ENCODE results near the gene ACTL8.

Gene ACTL8

DNA sequence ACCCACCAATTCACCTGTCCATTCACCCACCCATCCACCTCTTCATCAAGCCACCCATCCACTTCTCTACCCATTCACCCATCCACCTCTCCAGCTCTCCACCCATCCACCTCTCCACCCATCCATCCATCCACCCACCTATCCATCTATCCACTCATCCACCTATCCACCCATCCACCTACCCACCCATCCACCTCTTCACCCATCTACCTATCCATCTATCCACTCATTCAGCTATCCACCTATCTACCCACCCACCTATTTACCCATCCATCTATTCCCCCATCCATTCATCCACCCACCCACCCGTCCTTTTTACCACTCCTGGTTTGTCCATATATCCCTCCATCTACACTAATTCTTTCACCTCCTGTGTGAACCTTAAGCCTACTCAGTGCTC lies 105.7 kb downstream of the ACTL8 start:
- H3K4me3 ChIP-seq (ENCODE audit: low read length): no peak overlapping the region
- TF ChIP-seq, protein P1, sequence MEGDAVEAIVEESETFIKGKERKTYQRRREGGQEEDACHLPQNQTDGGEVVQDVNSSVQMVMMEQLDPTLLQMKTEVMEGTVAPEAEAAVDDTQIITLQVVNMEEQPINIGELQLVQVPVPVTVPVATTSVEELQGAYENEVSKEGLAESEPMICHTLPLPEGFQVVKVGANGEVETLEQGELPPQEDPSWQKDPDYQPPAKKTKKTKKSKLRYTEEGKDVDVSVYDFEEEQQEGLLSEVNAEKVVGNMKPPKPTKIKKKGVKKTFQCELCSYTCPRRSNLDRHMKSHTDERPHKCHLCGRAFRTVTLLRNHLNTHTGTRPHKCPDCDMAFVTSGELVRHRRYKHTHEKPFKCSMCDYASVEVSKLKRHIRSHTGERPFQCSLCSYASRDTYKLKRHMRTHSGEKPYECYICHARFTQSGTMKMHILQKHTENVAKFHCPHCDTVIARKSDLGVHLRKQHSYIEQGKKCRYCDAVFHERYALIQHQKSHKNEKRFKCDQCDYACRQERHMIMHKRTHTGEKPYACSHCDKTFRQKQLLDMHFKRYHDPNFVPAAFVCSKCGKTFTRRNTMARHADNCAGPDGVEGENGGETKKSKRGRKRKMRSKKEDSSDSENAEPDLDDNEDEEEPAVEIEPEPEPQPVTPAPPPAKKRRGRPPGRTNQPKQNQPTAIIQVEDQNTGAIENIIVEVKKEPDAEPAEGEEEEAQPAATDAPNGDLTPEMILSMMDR (conservative IDR thresholded peaks at IDR 0.05; ENCODE audit: low read depth, low read length): no peak
- DNase-seq (ENCODE audit: low read depth): no peak

DNA sequence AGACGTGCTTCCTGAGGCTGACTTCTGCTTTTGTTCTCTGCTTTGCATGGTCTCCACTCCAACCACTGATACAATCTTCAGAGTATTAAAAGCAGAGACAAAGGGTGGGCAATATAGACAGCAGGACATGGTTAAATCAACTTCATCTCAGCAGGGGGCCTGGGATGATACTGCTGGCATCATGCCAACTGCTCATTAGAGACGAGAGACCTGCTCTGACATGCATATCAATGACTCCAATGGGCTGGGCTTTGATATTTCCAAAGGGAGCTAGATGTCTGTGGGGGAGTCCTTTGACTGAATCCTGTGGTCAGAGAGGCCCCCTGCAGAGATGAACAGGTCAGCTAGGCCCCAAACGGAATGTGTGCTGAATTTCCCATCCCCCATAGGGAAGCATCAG lies 106.6 kb downstream of the ACTL8 start:
- no peak for DNase-seq (ENCODE audit: low read depth)
- no peak overlapping the region for H3K4me3 ChIP-seq (ENCODE audit: low read length)
- TF ChIP-seq, protein P1 (conservative IDR thresholded peaks at IDR 0.05; ENCODE audit: low read depth, low read length): no peak

DNA sequence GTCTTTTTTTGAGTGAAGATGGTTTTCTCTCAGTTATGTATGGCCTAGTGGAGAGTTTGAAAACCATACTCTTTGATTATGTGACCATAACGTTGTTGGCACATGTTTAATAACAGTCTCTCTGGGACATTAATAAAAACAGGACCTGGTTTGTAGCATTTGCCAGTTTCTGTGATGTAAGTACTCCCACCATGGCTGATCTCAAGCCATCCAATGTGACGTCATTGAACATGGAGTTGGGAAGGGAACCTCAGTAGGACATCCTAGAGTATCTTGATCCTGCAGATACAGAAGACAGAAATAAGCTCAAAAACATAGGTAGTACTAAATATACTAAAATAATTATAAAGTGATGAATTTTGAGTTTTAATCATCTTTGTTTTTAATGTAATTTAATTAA lies 107.0 kb downstream of the ACTL8 start:
- no peak for DNase-seq (ENCODE audit: low read depth)
- no peak overlapping the region for H3K4me3 ChIP-seq (ENCODE audit: low read length)
- TF ChIP-seq, protein P1 (conservative IDR thresholded peaks at IDR 0.05; ENCODE audit: low read depth, low read length): no peak

DNA sequence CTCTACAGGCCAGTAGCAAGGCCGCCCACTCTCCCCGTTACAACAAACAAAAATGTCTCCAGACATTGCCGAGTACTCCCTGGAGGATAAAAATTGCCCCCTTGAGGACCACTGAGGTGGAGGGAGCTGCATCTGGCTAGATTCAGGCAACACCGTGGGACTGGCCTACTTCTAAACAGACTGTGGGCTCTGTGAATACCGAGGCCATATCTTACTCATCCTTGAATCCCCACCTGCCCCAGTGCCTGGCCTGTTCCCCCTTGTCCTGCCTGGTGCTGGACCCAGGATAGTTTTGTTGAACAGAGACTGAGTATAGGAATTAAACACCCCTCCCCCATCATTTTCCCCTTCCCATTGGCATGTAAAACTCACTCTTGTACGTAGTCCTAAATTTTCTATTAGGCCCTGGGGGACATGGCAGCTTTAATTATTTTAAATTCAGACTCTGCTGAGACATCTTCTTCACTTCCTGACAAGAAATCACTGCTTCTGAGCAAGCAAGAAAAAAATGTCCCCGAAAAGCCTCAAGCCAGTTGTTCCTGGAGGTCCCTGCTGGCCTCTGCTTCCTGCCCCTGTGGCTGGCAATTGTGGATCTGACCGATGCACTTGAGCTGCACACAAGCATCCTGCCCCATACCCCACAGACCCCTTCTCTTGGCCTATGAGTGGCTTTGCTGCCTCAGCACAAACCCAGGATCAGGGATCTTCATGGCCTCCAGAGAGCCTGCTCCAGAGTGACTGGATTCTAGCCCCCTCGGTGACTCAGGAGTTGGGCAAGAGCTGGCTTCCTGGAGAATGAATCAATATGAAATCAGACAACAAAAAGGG lies 111.0 kb downstream of the ACTL8 start:
- DNase-seq (ENCODE audit: low read depth): no peak
- TF ChIP-seq, protein P1 (conservative IDR thresholded peaks at IDR 0.05; ENCODE audit: low read depth, low read length): no peak
- no peak overlapping the region for H3K4me3 ChIP-seq (ENCODE audit: low read length)

DNA sequence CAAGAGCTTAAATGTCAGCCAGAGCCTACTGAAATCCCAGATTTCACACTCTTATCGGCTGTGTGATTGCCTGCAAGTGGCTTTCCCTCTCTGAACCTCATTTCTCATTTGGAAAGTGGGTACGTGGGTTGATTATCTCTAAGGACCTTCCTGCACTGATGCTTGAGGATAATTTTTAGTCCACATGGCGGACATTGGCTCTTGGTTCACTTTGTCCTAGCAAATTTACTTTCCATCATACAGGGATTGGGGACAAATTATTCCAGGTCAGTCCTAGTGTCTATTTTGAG lies 111.6 kb downstream of the ACTL8 start:
- no peak overlapping the region for H3K4me3 ChIP-seq (ENCODE audit: low read length)
- TF ChIP-seq, protein P1 (conservative IDR thresholded peaks at IDR 0.05; ENCODE audit: low read depth, low read length): no peak
- DNase-seq (ENCODE audit: low read depth): no peak

DNA sequence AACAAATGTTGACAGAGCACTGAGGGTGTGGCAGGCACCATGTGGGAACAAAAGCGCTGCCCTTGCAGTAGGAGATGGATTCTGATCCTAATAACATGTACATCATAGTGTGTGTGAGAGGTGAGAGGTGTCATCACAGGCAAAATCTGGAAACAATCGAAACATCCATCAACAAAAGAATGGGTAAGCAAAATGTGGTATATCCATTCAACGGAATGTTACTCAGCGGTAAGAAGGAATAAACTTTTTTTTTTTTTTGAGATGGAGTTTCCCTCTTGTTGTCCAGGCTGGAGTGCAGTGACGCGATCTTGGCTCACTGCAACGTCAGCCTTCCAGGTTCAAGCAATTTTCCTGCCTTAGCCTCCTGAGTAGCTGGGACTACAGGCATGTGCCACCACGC lies 112.3 kb downstream of the ACTL8 start:
- TF ChIP-seq, protein P1 (conservative IDR thresholded peaks at IDR 0.05; ENCODE audit: low read depth, low read length): no peak
- no peak overlapping the region for H3K4me3 ChIP-seq (ENCODE audit: low read length)
- DNase-seq (ENCODE audit: low read depth): no peak

DNA sequence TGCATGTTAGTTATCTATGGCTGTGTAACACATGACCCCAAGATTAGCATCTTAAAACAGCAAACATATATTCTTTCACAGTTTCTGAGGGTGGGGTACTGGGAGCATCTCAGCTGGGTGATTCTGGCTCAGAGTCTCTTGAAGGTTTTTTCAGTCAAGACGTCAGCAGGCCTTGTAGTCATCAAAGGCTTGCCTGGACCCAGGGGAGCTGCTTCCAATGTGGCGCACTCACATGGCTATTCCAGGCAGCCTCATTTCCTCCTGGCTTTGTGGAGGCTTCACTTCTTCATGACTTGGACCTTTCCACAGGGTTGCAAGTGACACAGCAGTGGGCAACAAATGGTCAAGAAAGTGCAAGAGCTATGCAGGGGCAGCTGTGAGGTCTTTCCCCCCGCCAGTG lies 114.7 kb downstream of the ACTL8 start:
- TF ChIP-seq, protein P1 (conservative IDR thresholded peaks at IDR 0.05; ENCODE audit: low read depth, low read length): no peak
- no peak overlapping the region for H3K4me3 ChIP-seq (ENCODE audit: low read length)
- no peak for DNase-seq (ENCODE audit: low read depth)

Data from retinal pigment epithelial cell (primary cell).